Epithelial cell of proximal tubule (primary cell): ENCODE data around the gene TNFRSF25. TPM values are rescaled to one million over a fixed set of nuclear protein-coding genes. Genes with fewer than 3 reads are reported as not detected.
"Not testable (repeated sequence)": the region's sequence is repeated elsewhere in the genome, so short reads cannot be mapped to it uniquely, and the experiment has no call there.

ENCODE experiments used
- DNase-seq: peaks from one replicate; pipeline ENCODE4 v3.0.0-alpha.2; 2011; ENCODE audit warnings: low read depth
- H3K4me3 ChIP-seq: 2 replicates; pipeline ENCODE4 v1.5.1; 2011; ENCODE audit warnings: low read depth, mild to moderate bottlenecking, low read length
- CTCF ChIP-seq: conservative IDR thresholded peaks from 2 replicates; pipeline ENCODE4 v1.5.1; 2012; ENCODE audit warnings: low read depth, mild to moderate bottlenecking, low read length
- total RNA-seq: library from RNA; depleted of rRNA; stranded (reverse); fragments of >200 nt; gene quantifications from 2 replicates; pipeline ENCODE4 v1.2.3, GENCODE V29; 2015

The TNFRSF25 gene
- total RNA-seq, 1 donor from 2014 or later = 30.4 TPM

GRCh38 chr1:6440198-6441126 is 25.5 kb downstream of the TNFRSF25 start:
- peak overlapping the region; percentile 1 for H3K4me3 ChIP-seq
- TF ChIP-seq CTCF = peak; percentile 17
- DNase-seq = no peak

GRCh38 chr1:6438047-6438525 is 27.9 kb downstream of the TNFRSF25 start:
- no peak overlapping the region for H3K4me3 ChIP-seq
- DNase-seq = peak; percentile 41
- TF ChIP-seq CTCF = peak; percentile 81

- TF ChIP-seq CTCF = peak; percentile 75
- DNase-seq = peak; percentile 58
- peak overlapping the region; percentile 18 for H3K4me3 ChIP-seq
Observed at GRCh38 chr1:6437012-6437700, 28.8 kb downstream of the TNFRSF25 start.

GRCh38 chr1:6436277-6436676 is 29.7 kb downstream of the TNFRSF25 start:
- DNase-seq, H3K4me3 ChIP-seq: not testable (repeated sequence)

- no peak for TF ChIP-seq CTCF
- no peak for DNase-seq
- H3K4me3 ChIP-seq = no peak overlapping the region
Observed at GRCh38 chr1:6435547-6435946, 30.4 kb downstream of the TNFRSF25 start.

- no peak for TF ChIP-seq CTCF
- DNase-seq = no peak
- H3K4me3 ChIP-seq = no peak overlapping the region
Observed at GRCh38 chr1:6435129-6435528, 30.8 kb downstream of the TNFRSF25 start.

- no peak overlapping the region for H3K4me3 ChIP-seq
- no peak for TF ChIP-seq CTCF
- DNase-seq = no peak
Observed at GRCh38 chr1:6434186-6434585, 31.8 kb downstream of the TNFRSF25 start.

- DNase-seq = not testable (repeated sequence)
Observed at GRCh38 chr1:6431645-6432579, 34.1 kb downstream of the TNFRSF25 start.

GRCh38 chr1:6429660-6430411 is 36.1 kb downstream of the TNFRSF25 start:
- H3K4me3 ChIP-seq, DNase-seq: not testable (repeated sequence)

More at GRCh38 chr1:6431645-6432579, 34.1 kb downstream of the TNFRSF25 start:
- H3K4me3 ChIP-seq = not testable (repeated sequence)

GRCh38 chr1:6428453-6428852 is 37.5 kb downstream of the TNFRSF25 start:
- not testable (repeated sequence) for DNase-seq

More at GRCh38 chr1:6428453-6428852, 37.5 kb downstream of the TNFRSF25 start:
- H3K4me3 ChIP-seq = not testable (repeated sequence)
